ENCODE results near the gene HSD17B12.

DNA sequence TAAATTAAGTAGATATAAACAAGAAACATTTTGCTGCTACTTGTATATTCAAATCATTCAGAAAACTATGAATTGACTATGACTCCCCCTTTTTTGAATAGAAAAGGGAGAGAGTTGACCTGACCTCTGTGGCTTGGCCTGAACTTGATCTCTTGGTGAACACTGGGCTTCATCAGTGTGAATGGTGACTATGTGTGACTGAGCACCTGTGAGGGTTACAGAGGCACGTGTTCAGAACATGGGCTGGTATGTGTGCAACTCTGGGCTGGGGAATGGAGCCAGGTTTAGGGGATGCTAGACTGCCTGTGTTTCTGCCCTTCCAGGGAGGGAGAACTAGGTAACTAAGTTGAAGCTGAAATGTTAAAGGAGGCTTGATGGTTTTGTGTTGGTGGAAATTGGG is 29.2 kb downstream of the HSD17B12 start:
- TF ChIP-seq FOSL1 (IDR thresholded peaks at IDR 0.05; ENCODE audit: insufficient read depth, low read depth, low read length) (no peak), JUND (IDR thresholded peaks at IDR 0.05; ENCODE audit: low read length) (no peak), EZH2 (IDR thresholded peaks at IDR 0.05; ENCODE audit: low read depth, low read length, severe bottlenecking) (no peak), GABPA (IDR thresholded peaks at IDR 0.05; ENCODE audit: borderline replicate concordance, insufficient read depth, low read length) (no peak), NRF1 (IDR thresholded peaks at IDR 0.05; ENCODE audit: low read depth, low read length) (no peak), POLR2AphosphoS5 (IDR thresholded peaks at IDR 0.05; ENCODE audit: low read depth, low read length) (no peak)
- TF ChIP-seq, protein P1, sequence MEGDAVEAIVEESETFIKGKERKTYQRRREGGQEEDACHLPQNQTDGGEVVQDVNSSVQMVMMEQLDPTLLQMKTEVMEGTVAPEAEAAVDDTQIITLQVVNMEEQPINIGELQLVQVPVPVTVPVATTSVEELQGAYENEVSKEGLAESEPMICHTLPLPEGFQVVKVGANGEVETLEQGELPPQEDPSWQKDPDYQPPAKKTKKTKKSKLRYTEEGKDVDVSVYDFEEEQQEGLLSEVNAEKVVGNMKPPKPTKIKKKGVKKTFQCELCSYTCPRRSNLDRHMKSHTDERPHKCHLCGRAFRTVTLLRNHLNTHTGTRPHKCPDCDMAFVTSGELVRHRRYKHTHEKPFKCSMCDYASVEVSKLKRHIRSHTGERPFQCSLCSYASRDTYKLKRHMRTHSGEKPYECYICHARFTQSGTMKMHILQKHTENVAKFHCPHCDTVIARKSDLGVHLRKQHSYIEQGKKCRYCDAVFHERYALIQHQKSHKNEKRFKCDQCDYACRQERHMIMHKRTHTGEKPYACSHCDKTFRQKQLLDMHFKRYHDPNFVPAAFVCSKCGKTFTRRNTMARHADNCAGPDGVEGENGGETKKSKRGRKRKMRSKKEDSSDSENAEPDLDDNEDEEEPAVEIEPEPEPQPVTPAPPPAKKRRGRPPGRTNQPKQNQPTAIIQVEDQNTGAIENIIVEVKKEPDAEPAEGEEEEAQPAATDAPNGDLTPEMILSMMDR (IDR thresholded peaks at IDR 0.05; ENCODE audit: control extremely low read depth in 1 of 3, insufficient read depth in 1 of 3, low read depth in 1 of 3, low read length in 3 of 3): no peak

Measured in H1 (cell line).